HFF-Myc (cell line): ENCODE measurements around the gene PADI1.

Experiments
- DNase-seq: peaks from one replicate; pipeline ENCODE4 v3.0.0-alpha.2; 2011; ENCODE audit warnings: low read depth; ENCODE audit errors: extremely low read depth
- H3K4me3 ChIP-seq: replicated peaks from 2 replicates; pipeline ENCODE4 v1.5.1; 2011; ENCODE audit warnings: low read depth, mild to moderate bottlenecking, control low read depth, low read length
- CTCF ChIP-seq: IDR thresholded peaks from 2 replicates; pipeline ENCODE4 v1.5.1; 2012; ENCODE audit warnings: mild to moderate bottlenecking, low read depth, low read length, control low read depth; ENCODE audit errors: missing control alignments

The PADI1 gene

GRCh38 chr1:17295292-17295691, 90.4 kb downstream of the PADI1 start:
- DNase-seq: no peak
- H3K4me3 ChIP-seq: no peak overlapping the region
- no peak for TF ChIP-seq CTCF
